DND-41 (cell line): ENCODE results near the gene MAP3K7CL.

Source experiments
- ATAC-seq: fragments of 200-7000 bp; cut with Tn5 transposase; 3 replicates; pipeline ENCODE4 v1.9.1; 2021; ENCODE audit warnings: low read depth; ENCODE audit not compliant: insufficient read depth
- DNase-seq: peaks from one replicate; pipeline ENCODE4 v3.0.0-alpha.2; 2020
- H2AFZ ChIP-seq: 2 replicates; pipeline ENCODE4 v1.6.0; 2012; ENCODE audit warnings: low read depth, low read length
- H3K27ac ChIP-seq: 2 replicates; pipeline ENCODE4 v1.5.1; 2012; ENCODE audit warnings: low read length, inconsistent platforms
- H3K27me3 ChIP-seq: fragments of 200-600 bp; sonication (generic); 2 replicates; pipeline ENCODE4 v1.6.0; 2012; ENCODE audit warnings: low read length, mild to moderate bottlenecking, inconsistent platforms; ENCODE audit not compliant: insufficient read depth, poor library complexity
- H3K36me3 ChIP-seq: 2 replicates; pipeline ENCODE4 v1.5.1; 2012; ENCODE audit warnings: low read length, inconsistent platforms; ENCODE audit not compliant: insufficient read depth
- H3K4me1 ChIP-seq: 2 replicates; pipeline ENCODE4 v1.5.1; 2012; ENCODE audit warnings: mild to moderate bottlenecking, low read length; ENCODE audit not compliant: insufficient read depth
- H3K4me2 ChIP-seq: 2 replicates; pipeline ENCODE4 v1.6.0; 2012; ENCODE audit warnings: mild to moderate bottlenecking, moderate library complexity, low read length, inconsistent platforms; ENCODE audit not compliant: insufficient read depth
- H3K4me3 ChIP-seq, 2 experiments: fragments of 200-600 bp in 1 of 2; shearing (Covaris generic) in 1 of 2; 2 replicates each; pipeline ENCODE4 v1.5.1; 2012 to 2016; ENCODE audit warnings: inconsistent platforms in 2 of 2, low read length in 2 of 2, mild to moderate bottlenecking in 2 of 2, low read depth in 1 of 2, moderate library complexity in 1 of 2
- H3K79me2 ChIP-seq: 2 replicates; pipeline ENCODE4 v1.6.0; 2012; ENCODE audit warnings: low read length, inconsistent platforms; ENCODE audit not compliant: insufficient read depth
- H3K9ac ChIP-seq: 2 replicates; pipeline ENCODE4 v1.6.0; 2012; ENCODE audit warnings: low read depth, mild to moderate bottlenecking, inconsistent platforms, low read length, moderate library complexity
- H3K9me3 ChIP-seq: 2 replicates; pipeline ENCODE4 v1.5.1; 2012; ENCODE audit warnings: low read length, moderate library complexity, mild to moderate bottlenecking, inconsistent platforms; ENCODE audit not compliant: insufficient read depth, severe bottlenecking
- H4K20me1 ChIP-seq: 2 replicates; pipeline ENCODE4 v1.6.0; 2012; ENCODE audit warnings: low read length; ENCODE audit not compliant: insufficient read depth
- CTCF ChIP-seq: IDR thresholded peaks from 2 replicates; pipeline ENCODE4 v1.5.1; 2012; ENCODE audit warnings: borderline replicate concordance, low read length, moderate library complexity, mild to moderate bottlenecking; ENCODE audit not compliant: poor library complexity, severe bottlenecking; ENCODE audit errors: extremely low read depth
- EZH2 ChIP-seq: IDR thresholded peaks from 3 replicates; pipeline ENCODE4 v1.6.1; 2012; ENCODE audit warnings: borderline replicate concordance, low read depth, mild to moderate bottlenecking, moderate library complexity, low read length, inconsistent platforms; ENCODE audit not compliant: severe bottlenecking

The MAP3K7CL gene

GRCh38 chr21:29185172-29185571 lies 54.7 kb downstream of the MAP3K7CL start:
- TF ChIP-seq CTCF (no peak), EZH2 (no peak)
- Histone ChIP-seq H3K27me3 (no peaks in the 10 kb centered on the region), H3K4me3 (no peak overlapping the region), H2AFZ (no peak overlapping the region), H3K9ac (no peak overlapping the region), H4K20me1 (no peaks in the 10 kb centered on the region), H3K4me2 (no peak overlapping the region), H3K79me2 (no peaks in the 10 kb centered on the region), H3K4me1 (no peaks in the 10 kb centered on the region), H3K36me3 (no peaks in the 10 kb centered on the region), H3K9me3 (no peaks in the 10 kb centered on the region), H3K27ac (no peak overlapping the region)
- DNase-seq (no peak), ATAC-seq (no peak)

- no peaks in the 10 kb centered on the region for H3K27me3 ChIP-seq
- no peak overlapping the region for H3K9ac ChIP-seq
- H3K4me3 ChIP-seq: no peak overlapping the region
- no peak overlapping the region for H3K27ac ChIP-seq
- no peaks in the 10 kb centered on the region for H3K36me3 ChIP-seq
- no peak overlapping the region for H2AFZ ChIP-seq
- TF ChIP-seq CTCF: no peak
- TF ChIP-seq EZH2: no peak
- no peaks in the 10 kb centered on the region for H3K9me3 ChIP-seq
- DNase-seq (no peak), ATAC-seq (no peak)
- no peaks in the 10 kb centered on the region for H3K4me1 ChIP-seq
- no peaks in the 10 kb centered on the region for H3K79me2 ChIP-seq
- no peaks in the 10 kb centered on the region for H4K20me1 ChIP-seq
- no peak overlapping the region for H3K4me2 ChIP-seq
Measured at GRCh38 chr21:29185633-29186032, 55.2 kb downstream of the MAP3K7CL start.

GRCh38 chr21:29186246-29186645 lies 55.8 kb downstream of the MAP3K7CL start:
- Histone ChIP-seq H3K4me3 (no peak overlapping the region), H3K27ac (no peak overlapping the region), H3K9ac (no peak overlapping the region), H3K79me2 (no peaks in the 10 kb centered on the region), H3K27me3 (no peaks in the 10 kb centered on the region), H3K4me1 (no peaks in the 10 kb centered on the region), H4K20me1 (no peaks in the 10 kb centered on the region), H2AFZ (no peak overlapping the region), H3K9me3 (no peaks in the 10 kb centered on the region), H3K36me3 (no peaks in the 10 kb centered on the region), H3K4me2 (no peak overlapping the region)
- DNase-seq (no peak), ATAC-seq (no peak)
- TF ChIP-seq EZH2: no peak
- TF ChIP-seq CTCF: no peak

- TF ChIP-seq CTCF: no peak
- TF ChIP-seq EZH2: no peak
- ATAC-seq: no peak
- H3K4me2 ChIP-seq: no peak overlapping the region
Measured at GRCh38 chr21:29187944-29188343, 57.5 kb downstream of the MAP3K7CL start.

More at GRCh38 chr21:29187944-29188343, 57.5 kb downstream of the MAP3K7CL start:
- H2AFZ ChIP-seq: no peak overlapping the region
- DNase-seq: no peak
- H3K4me3 ChIP-seq: no peak overlapping the region
- H3K27ac ChIP-seq: no peak overlapping the region
- H3K27me3 ChIP-seq: no peaks in the 10 kb centered on the region
- H3K79me2 ChIP-seq: no peaks in the 10 kb centered on the region
- H3K36me3 ChIP-seq: no peaks in the 10 kb centered on the region
- no peaks in the 10 kb centered on the region for H4K20me1 ChIP-seq
- no peaks in the 10 kb centered on the region for H3K4me1 ChIP-seq
- no peak overlapping the region for H3K9ac ChIP-seq
- H3K9me3 ChIP-seq: no peaks in the 10 kb centered on the region
